Measurements from ENCODE around the gene ATP10B.

The ATP10B gene

GRCh38 chr5:160556846-160557245 lies 295.2 kb downstream of the ATP10B start:
- H3K4me3 ChIP-seq (ENCODE audit: low read depth, low read length), result no peak overlapping the region
- no peak for TF ChIP-seq CTCF (IDR thresholded peaks at IDR 0.05; ENCODE audit: low read depth, low read length)

GRCh38 chr5:160555971-160556631 lies 295.9 kb downstream of the ATP10B start:
- TF ChIP-seq CTCF (IDR thresholded peaks at IDR 0.05; ENCODE audit: low read depth, low read length), result no peak
- no peak overlapping the region for H3K4me3 ChIP-seq (ENCODE audit: low read depth, low read length)

- TF ChIP-seq CTCF (IDR thresholded peaks at IDR 0.05; ENCODE audit: low read depth, low read length), result no peak
- no peak overlapping the region for H3K4me3 ChIP-seq (ENCODE audit: low read depth, low read length)
Observed at GRCh38 chr5:160555581-160555970, 296.4 kb downstream of the ATP10B start.

- no peak for TF ChIP-seq CTCF (IDR thresholded peaks at IDR 0.05; ENCODE audit: low read depth, low read length)
- H3K4me3 ChIP-seq (ENCODE audit: low read depth, low read length), result no peak overlapping the region
Observed at GRCh38 chr5:160550075-160550474, 301.9 kb downstream of the ATP10B start.

- TF ChIP-seq CTCF (IDR thresholded peaks at IDR 0.05; ENCODE audit: low read depth, low read length), result no peak
- no peak overlapping the region for H3K4me3 ChIP-seq (ENCODE audit: low read depth, low read length)
Observed at GRCh38 chr5:160548949-160549645, 302.9 kb downstream of the ATP10B start.

- no peak overlapping the region for H3K4me3 ChIP-seq (ENCODE audit: low read depth, low read length)
Observed at GRCh38 chr5:160547872-160548271, 304.1 kb downstream of the ATP10B start.

More at GRCh38 chr5:160547872-160548271, 304.1 kb downstream of the ATP10B start:
- no peak for TF ChIP-seq CTCF (IDR thresholded peaks at IDR 0.05; ENCODE audit: low read depth, low read length)
